ENCODE data around the gene STK35. TPM values are rescaled to one million over a fixed set of nuclear protein-coding genes. Genes with fewer than 3 reads are reported as not detected.
"Not testable (repeated sequence)": the region's sequence is repeated elsewhere in the genome, so short reads cannot be mapped to it uniquely, and the experiment has no call there.

Gene STK35
- total and polyA plus RNA-seq, 4 experiments from 2014 or later, result 5.9 to 19.3 (median 12.5) TPM

- DNase-seq; POLR2A ChIA-PET (ENCODE audit: partially characterized antibody); intact Hi-C loops (cut with micrococcal nuclease); H3K4me1 ChIP-seq (ENCODE audit: insufficient read depth, low read length); H3K27ac Mint-ChIP-seq; H3K9me3 ChIP-seq (ENCODE audit: control insufficient read depth in 1 of 2, low read length in 2 of 2); CTCF ChIA-PET (ENCODE audit: partially characterized antibody); H3K36me3 Mint-ChIP-seq; H3K36me3 ChIP-seq (ENCODE audit: insufficient read depth, low read length); H3K4me3 Mint-ChIP-seq; H3K27me3 Mint-ChIP-seq; H3K4me1 Mint-ChIP-seq; H3K4me3 ChIP-seq (ENCODE audit: low read length in 2 of 2); H3K27me3 ChIP-seq (ENCODE audit: insufficient read depth, low read length); H3K27ac ChIP-seq (ENCODE audit: low read depth, low read length): not testable (repeated sequence)
- H3K9me3 Mint-ChIP-seq, result peaks cover 0 to 17% (median 9%) of the 10 kb centered on the region in 8 donors
Measured at GRCh38 chr20:2184933-2185332, 83.3 kb downstream of the STK35 start.

GRCh38 chr20:2195614-2196013 lies 94.0 kb downstream of the STK35 start:
- POLR2A ChIA-PET (ENCODE audit: partially characterized antibody), result no interaction called here
- H3K4me3 Mint-ChIP-seq, result no peak overlapping the region
- CTCF ChIA-PET (ENCODE audit: partially characterized antibody), result no interaction called here
- no peaks in the 10 kb centered on the region for H3K9me3 Mint-ChIP-seq
- peaks cover 0 to 1% (median 0%) of the 10 kb centered on the region in 4 donors for H3K4me1 Mint-ChIP-seq
- H3K27ac ChIP-seq (ENCODE audit: low read depth, low read length), result no peak overlapping the region
- peaks cover 18 to 20% of the 10 kb centered on the region in 2 donors for H3K27me3 Mint-ChIP-seq
- intact Hi-C loops (cut with micrococcal nuclease), result no loop called here
- no peaks in the 10 kb centered on the region for H3K9me3 ChIP-seq (ENCODE audit: control insufficient read depth in 1 of 2, low read length in 2 of 2)
- H3K27ac Mint-ChIP-seq, result no peak overlapping the region
- no peaks in the 10 kb centered on the region for H3K36me3 Mint-ChIP-seq
- no peaks in the 10 kb centered on the region for H3K4me1 ChIP-seq (ENCODE audit: insufficient read depth, low read length)
- no peaks in the 10 kb centered on the region for H3K27me3 ChIP-seq (ENCODE audit: insufficient read depth, low read length)
- no peaks in the 10 kb centered on the region for H3K36me3 ChIP-seq (ENCODE audit: insufficient read depth, low read length)
- no peak overlapping the region for H3K4me3 ChIP-seq (ENCODE audit: low read length in 2 of 2)
- DNase-seq, result no peak

- H3K9me3 Mint-ChIP-seq, result no peaks in the 10 kb centered on the region
Measured at GRCh38 chr20:2197166-2197565, 95.5 kb downstream of the STK35 start.

More at GRCh38 chr20:2197166-2197565, 95.5 kb downstream of the STK35 start:
- peaks cover 16 to 18% of the 10 kb centered on the region in 2 donors for H3K27me3 Mint-ChIP-seq
- ChIA-PET POLR2A (ENCODE audit: partially characterized antibody) (no interaction called here), CTCF (ENCODE audit: partially characterized antibody) (no interaction called here)
- no peak overlapping the region for H3K4me3 ChIP-seq (ENCODE audit: low read length in 2 of 2)
- no peak overlapping the region for H3K27ac Mint-ChIP-seq
- H3K4me1 ChIP-seq (ENCODE audit: insufficient read depth, low read length), result no peaks in the 10 kb centered on the region
- H3K36me3 ChIP-seq (ENCODE audit: insufficient read depth, low read length), result no peaks in the 10 kb centered on the region
- H3K4me1 Mint-ChIP-seq, result no peaks in the 10 kb centered on the region
- intact Hi-C loops (cut with micrococcal nuclease), result no loop called here
- no peaks in the 10 kb centered on the region for H3K9me3 ChIP-seq (ENCODE audit: control insufficient read depth in 1 of 2, low read length in 2 of 2)
- H3K36me3 Mint-ChIP-seq, result no peaks in the 10 kb centered on the region
- no peak overlapping the region for H3K27ac ChIP-seq (ENCODE audit: low read depth, low read length)
- H3K27me3 ChIP-seq (ENCODE audit: insufficient read depth, low read length), result no peaks in the 10 kb centered on the region
- DNase-seq, result no peak
- H3K4me3 Mint-ChIP-seq, result peak overlapping the region in 1 of 8 donors; percentile 17

Other genes starting within 250 kb of the STK35 start
- gene SIRPA, start 206.4 kb upstream of the STK35 start, total RNA-seq, result 1 to 10 TPM; 1.8 to 2.4 TPM
- not detected for gene SIRPA, start 206.4 kb upstream of the STK35 start, polyA plus RNA-seq
- gene PDYN, start 107.8 kb upstream of the STK35 start, total RNA-seq, result not detected
- not detected for gene PDYN, start 107.8 kb upstream of the STK35 start, polyA plus RNA-seq
- not detected for gene TGM3, start 194.2 kb downstream of the STK35 start, total RNA-seq
- not detected for gene TGM3, start 194.2 kb downstream of the STK35 start, polyA plus RNA-seq

Data from CD4-positive, alpha-beta memory T cell (primary cell).